Stimulated activated CD8-positive, alpha-beta memory T cell treated with anti-CD3 and anti-CD28 coated beads, Interleukin-12 subunit alpha, Interleukin-12 subunit beta, amount 100 ng/mL, for 24 hours (primary cell): ENCODE results near the gene IL3.

Experiments used
- DNase-seq: peaks from one replicate; pipeline ENCODE4 v3.0.0-alpha.2; 2020; ENCODE audit errors: extremely low read depth

IL3 gene

GRCh38 chr5:132057498-132058255 lies 2.8 kb upstream of the IL3 start:
- no peak for DNase-seq

DNA sequence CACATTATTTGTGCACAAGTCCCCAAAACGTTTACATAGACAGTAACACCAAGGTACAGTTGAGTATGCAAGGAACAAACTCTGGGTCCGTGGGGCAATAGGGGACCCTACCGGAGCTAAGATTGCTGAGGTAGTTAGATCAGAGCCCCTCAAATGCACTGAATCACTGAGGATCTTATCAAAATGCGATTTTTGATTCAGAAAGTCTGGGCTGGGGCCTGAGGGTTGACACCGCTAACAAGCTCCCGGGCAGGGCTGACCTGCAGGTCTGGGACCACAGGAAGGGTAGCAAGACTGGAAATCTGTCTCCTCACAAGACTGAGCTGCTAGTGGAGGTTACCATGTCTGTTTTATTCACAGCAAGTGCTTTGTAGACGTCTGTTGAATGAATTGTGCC lies 1.8 kb upstream of the IL3 start:
- DNase-seq, result no peak

DNA sequence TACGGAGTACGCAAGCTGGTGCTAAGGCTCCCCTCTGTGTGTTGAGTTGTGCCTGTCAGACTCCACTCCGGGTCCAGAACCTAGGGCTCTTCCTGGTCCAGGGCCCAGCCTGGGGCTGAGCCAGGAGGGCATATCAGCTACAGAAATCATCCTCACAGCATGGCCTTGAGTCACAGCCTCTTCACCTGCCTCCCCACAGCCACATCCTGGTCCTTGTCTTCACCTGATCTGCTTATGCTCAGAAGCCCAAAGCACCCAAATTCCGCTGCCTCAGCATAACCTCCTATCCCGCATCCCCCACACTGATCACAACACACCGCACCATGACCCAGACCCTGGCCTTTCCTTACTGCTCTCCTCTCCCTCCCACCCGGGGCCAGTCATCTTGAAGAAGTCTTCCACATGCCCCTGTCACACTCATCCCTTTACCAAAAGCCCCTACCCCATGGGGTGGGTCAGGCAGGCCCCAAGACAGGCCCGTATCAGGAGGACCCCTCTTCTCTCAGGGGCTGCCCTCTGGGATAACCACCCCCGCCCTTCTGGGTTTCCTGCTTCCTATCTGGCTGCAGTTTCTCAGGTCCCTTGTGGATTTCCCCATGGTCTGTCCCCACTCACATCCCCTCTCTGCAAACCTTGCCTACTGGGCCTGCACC lies 1.3 kb upstream of the IL3 start:
- no peak for DNase-seq

GRCh38 chr5:132059696-132060500 lies 557 bp upstream of the IL3 start:
- DNase-seq, result no peak

- peak; percentile 61 for DNase-seq
Observed at GRCh38 chr5:132063090-132063911, 2.8 kb downstream of the IL3 start.

DNA sequence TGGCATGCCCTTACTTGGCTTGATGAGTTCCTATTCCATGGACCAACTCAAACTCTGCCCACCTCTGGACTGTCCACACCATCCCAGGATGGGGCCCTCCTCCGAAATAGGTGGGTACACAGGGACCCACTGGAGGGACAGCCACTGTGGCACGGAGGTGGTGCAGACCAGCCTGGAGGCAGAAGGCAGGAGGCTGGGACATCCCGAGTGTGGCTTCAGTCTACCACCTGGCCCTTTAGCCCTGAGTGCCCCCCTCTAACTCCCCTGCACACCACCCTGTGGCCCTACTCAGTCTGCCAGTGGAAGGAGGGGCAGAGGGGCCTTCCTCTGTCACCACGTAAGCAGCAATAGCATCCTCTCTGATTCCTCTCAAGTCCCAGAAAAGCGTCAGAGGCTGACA lies 3.7 kb downstream of the IL3 start:
- DNase-seq, result no peak

- peak; percentile 50 for DNase-seq
Observed at GRCh38 chr5:132064738-132065331, 4.4 kb downstream of the IL3 start.

GRCh38 chr5:132065351-132065937 lies 5.0 kb downstream of the IL3 start:
- DNase-seq, result no peak

DNA sequence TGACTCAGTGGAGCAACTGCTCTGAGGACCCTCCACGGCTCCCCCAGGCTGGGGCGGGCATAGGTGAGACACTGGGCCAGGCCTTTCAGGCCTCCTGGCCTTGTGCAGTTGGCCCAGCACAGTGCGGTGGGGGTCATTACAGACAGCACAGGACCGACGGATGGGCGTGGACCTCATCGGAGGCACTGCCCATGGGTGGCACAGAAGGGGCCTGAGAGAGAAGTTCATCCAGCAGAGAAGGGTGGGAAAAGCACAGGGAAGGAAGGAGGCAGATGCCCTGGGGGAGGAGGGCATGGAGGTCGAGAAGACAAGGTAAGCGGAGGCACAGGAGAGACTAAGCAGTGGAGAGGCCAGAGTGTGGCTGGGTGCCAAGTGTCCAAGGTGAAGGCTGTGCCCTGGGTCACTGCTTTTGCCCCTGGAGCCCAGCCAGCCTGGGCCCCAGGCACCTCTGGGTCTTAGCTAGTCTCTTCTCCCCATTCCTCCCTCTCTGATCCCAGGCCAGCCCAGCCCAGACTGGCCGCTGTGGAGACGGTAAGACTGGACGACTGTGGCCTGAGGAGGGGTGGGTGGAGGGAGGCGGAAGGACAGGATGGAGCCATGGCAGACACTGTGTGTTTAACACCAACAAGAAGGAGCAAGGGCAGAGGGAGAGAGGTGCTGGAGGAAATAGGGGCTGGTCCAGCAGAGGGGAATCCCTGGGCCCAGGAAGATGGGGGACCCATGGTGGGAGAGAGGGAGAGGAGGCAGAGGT lies 5.7 kb downstream of the IL3 start:
- no peak for DNase-seq

DNA sequence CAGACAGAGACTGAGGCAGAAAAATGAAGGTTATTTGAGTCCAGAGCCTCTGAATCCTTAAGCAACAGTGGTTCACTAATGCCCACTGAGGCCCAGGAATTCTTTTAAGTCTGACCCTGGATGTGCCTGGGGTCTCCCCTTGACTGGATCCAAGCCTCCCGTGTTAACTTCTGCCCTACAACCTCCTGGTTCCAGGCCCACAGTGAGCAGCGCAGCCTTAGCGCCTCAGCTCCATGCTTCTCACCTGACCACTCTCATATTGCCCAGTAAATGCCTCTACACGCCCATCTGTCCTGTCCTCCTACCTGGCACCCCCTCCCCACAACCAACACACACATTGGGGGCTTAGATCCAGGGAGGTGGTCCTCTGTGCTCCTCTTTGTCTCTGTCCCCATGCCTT lies 6.4 kb downstream of the IL3 start:
- no peak for DNase-seq

- no peak for DNase-seq
Observed at GRCh38 chr5:132067451-132067850, 7.0 kb downstream of the IL3 start.

DNA sequence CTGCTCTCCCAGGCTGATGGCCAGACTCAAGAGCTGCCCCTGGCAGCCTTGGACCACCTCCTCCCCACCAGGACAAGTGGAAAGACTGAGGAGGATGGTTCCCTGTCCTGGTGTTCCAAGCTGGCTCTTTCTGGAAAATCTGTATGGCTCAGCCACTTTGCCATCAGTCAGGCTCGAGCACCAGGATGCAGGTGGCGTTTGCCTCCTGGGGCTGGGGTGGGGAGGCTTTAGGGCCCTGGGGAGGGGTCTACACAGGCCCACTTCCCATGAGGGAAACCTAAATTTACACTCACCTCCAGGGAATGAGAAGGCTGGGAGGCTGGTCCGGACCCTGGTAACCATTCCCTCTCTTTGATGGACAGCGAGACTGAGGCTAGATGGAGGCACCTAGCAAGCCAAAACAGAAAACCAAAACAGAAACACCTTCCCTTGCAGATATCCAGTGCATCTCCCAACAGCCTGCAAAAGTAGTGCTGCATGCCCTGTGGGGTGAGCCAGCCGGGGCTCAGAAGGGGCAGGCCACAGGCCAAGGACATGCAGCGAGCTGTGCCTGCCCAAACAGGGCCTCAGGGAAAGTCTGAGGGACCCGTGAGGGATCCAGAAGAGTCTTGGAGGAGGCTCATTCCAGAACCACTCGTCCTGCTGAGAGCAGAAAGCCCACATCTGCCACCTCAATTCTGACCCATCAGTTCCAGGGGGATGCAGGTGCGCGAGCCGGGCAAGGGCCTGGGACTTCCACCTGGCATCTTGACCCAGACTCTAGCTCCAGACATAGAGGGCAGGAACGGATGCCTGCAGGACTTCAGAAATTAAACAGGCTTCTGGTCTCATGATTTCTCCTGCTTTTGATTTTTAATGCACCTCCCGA lies 7.7 kb downstream of the IL3 start:
- no peak for DNase-seq

DNA sequence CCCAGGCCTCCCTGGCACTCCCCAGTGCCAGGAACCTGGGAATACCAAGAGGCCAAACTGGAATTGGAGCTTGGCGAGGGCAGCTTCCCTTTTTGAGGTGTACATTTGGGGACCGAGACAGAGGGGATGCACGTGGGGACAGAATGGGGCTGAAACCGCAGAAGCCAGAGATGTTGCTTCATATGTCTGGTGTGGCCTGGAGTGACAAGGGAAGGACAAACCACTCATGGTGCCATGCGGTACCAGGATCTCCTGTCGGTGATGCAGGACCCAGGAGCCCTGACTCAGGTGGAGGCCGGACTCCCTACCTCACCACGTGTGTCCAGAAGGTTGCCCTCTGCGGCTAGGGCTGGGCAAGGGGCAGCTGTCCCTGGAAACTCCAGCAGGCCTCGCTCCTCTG lies 9.1 kb downstream of the IL3 start:
- DNase-seq, result no peak

DNA sequence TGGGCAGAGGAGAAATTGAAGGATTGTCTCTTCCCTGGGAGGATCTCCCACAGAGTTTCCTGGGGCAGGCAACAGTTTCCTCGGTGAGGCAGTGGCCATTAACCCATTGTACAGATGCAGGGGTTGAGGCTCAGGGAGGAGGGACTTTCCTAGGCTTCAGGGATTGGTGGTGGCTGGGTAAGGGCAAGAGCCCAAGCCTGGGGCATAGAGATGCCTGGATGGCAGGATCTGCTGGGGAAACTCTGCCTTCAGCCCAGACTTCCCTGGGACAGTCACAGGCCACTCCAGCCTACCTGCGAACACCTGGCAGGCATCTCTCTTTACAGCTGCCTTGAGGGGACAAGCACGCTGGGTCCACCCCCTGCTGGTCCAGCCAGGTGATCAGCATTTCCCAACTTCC lies 9.5 kb downstream of the IL3 start:
- DNase-seq, result no peak

DNA sequence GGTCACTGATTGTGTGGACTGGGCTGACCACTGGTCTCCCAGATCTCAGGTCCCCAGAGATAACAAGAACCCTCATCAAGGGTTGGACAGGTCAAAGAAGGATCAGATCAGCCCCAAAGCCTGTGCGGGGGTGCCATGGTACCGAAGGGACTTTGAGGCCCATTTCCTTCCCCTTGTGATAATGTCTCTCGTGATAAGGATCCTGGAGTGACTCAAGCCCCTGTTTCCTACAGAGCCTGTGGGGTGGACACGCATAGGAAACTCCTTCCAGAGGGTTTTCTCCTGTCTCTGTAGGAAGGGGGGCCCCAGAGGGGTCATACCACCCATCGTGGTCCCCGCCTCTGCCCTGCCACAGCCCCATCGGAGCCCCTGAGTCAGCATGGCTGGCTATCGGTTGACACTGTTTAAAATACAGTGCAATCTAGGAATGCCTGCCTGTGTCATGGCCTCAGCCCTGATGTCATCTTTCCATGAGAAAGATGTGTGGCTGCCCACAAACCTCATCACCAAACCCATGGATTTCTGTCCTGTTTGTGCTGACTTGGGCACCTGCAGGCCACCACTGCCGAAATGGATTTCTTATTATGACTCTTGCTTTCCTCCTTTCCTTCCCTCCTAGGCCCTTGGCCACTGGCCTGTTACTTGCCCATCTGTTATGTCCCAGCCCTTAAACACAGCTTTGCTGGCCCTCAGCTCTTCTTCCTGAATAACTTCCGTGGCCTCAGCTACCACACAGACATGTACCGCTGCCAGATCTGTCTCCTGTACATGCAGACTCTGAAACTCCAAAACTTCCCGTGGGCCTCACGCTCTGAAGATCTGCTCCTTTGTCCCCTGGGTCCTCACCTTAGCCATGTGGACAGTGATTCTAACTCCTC lies 10.2 kb downstream of the IL3 start:
- DNase-seq, result peak; percentile 42

- no peak for DNase-seq
Observed at GRCh38 chr5:132071338-132071707, 10.9 kb downstream of the IL3 start.

GRCh38 chr5:132072070-132072469 lies 11.6 kb downstream of the IL3 start:
- DNase-seq, result no peak

- no peak for DNase-seq
Observed at GRCh38 chr5:132072528-132072927, 12.1 kb downstream of the IL3 start.
